Activated naive CD4-positive, alpha-beta T cell treated with anti-CD3 and anti-CD28 coated beads, Interleukin-2, amount 50 U/mL, for 72 hours (primary cell): ENCODE results near the gene IFITM1. TPM values are rescaled to one million over a fixed set of nuclear protein-coding genes. Genes with fewer than 3 reads are reported as not detected.
"Not testable (repeated sequence)": the region's sequence is repeated elsewhere in the genome, so short reads cannot be mapped to it uniquely, and the experiment has no call there.

Experiments used
- ATAC-seq, 2 donors: fragments of 150-1000 bp; cut with Tn5 transposase; 2 replicates each; pipeline ENCODE4 v1.10.0; 2021; ENCODE audit warnings: mild to moderate bottlenecking in 2 of 2, moderate library complexity in 2 of 2
- DNase-seq, 2 donors: peaks; one replicate each; pipeline ENCODE4 v3.0.0; 2021 to 2022; ENCODE audit warnings: low spot score in 2 of 2
- H3K27ac Mint-ChIP-seq, 2 donors: one replicate each; pipeline ENCODE4 v1.8.0; 2022; ENCODE audit warnings: mild to moderate bottlenecking in 2 of 2, mixed read lengths in 2 of 2
- H3K36me3 Mint-ChIP-seq, 2 donors: one replicate each; pipeline ENCODE4 v1.8.0; 2022; ENCODE audit warnings: mixed read lengths in 2 of 2
- H3K9me3 Mint-ChIP-seq, 2 donors: one replicate each; pipeline ENCODE4 v1.8.0; 2022; ENCODE audit warnings: mixed read lengths in 2 of 2
- total RNA-seq, 2 donors: library from RNA; stranded (reverse); gene quantifications; one replicate each; pipeline ENCODE4 v1.2.3, GENCODE V29; 2022

The IFITM1 gene
- total RNA-seq, 2 donors from 2014 or later, result 91.3 to 436 TPM

DNA sequence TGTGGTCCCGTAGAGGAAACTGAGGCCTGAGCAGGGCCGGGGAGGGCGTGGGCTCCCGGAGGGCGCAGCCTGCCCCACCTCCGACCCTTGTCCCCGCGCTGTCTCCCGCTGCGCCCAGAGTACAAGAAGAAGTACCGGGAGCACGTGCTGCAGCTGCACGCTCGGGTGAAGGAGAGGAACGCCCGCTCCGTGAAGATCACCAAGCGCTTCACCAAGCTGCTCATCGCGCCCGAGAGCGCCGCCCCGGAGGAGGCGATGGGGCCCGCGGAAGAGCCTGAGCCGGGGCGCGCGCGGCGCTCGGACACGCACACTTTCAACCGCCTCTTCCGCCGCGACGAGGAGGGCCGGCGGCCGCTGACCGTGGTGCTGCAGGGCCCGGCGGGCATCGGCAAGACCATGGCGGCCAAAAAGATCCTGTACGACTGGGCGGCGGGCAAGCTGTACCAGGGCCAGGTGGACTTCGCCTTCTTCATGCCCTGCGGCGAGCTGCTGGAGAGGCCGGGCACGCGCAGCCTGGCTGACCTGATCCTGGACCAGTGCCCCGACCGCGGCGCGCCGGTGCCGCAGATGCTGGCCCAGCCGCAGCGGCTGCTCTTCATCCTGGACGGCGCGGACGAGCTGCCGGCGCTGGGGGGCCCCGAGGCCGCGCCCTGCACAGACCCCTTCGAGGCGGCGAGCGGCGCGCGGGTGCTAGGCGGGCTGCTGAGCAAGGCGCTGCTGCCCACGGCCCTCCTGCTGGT, 33.7 kb upstream of the IFITM1 start:
- H3K9me3 Mint-ChIP-seq, result peaks cover 3 to 13% of the 10 kb centered on the region in 2 donors
- ATAC-seq (peak; percentile 35 to 54), DNase-seq (peak; percentile 50 to 57)
- no peak overlapping the region for H3K27ac Mint-ChIP-seq
- H3K36me3 Mint-ChIP-seq, result peaks cover 24 to 26% of the 10 kb centered on the region in 2 donors

DNA sequence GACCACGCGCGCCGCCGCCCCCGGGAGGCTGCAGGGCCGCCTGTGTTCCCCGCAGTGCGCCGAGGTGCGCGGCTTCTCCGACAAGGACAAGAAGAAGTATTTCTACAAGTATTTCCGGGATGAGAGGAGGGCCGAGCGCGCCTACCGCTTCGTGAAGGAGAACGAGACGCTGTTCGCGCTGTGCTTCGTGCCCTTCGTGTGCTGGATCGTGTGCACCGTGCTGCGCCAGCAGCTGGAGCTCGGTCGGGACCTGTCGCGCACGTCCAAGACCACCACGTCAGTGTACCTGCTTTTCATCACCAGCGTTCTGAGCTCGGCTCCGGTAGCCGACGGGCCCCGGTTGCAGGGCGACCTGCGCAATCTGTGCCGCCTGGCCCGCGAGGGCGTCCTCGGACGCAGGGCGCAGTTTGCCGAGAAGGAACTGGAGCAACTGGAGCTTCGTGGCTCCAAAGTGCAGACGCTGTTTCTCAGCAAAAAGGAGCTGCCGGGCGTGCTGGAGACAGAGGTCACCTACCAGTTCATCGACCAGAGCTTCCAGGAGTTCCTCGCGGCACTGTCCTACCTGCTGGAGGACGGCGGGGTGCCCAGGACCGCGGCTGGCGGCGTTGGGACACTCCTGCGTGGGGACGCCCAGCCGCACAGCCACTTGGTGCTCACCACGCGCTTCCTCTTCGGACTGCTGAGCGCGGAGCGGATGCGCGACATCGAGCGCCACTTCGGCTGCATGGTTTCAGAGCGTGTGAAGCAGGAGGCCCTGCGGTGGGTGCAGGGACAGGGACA, 32.9 kb upstream of the IFITM1 start:
- peak; percentile 42 to 47 for ATAC-seq
- peak; percentile 32 to 59 for DNase-seq
- Mint-ChIP-seq H3K36me3 (peaks cover 24 to 26% of the 10 kb centered on the region in 2 donors), H3K27ac (no peak overlapping the region), H3K9me3 (peaks cover 3 to 13% of the 10 kb centered on the region in 2 donors)

DNA sequence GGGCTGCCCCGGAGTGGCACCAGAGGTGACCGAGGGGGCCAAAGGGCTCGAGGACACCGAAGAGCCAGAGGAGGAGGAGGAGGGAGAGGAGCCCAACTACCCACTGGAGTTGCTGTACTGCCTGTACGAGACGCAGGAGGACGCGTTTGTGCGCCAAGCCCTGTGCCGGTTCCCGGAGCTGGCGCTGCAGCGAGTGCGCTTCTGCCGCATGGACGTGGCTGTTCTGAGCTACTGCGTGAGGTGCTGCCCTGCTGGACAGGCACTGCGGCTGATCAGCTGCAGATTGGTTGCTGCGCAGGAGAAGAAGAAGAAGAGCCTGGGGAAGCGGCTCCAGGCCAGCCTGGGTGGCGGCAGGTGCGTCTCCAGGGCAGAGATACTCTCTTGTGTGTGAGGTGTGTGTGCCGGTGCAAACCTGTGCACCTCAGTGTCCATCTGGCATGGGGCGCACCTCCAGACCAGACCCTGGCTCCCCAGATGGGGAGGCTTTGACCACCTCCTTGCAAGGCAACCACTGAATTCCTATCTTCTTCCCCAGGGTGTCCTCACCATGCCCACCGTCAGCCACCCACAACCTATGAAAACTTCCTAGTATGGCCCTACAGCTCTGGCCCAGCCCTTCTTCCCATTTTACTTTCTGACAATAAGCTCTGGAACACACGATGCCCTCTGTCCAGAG, 32.2 kb upstream of the IFITM1 start:
- Mint-ChIP-seq H3K27ac (peak overlapping the region in 1 of 2 donors; percentile 35), H3K9me3 (peaks cover 3 to 10% of the 10 kb centered on the region in 2 donors), H3K36me3 (peaks cover 21 to 23% of the 10 kb centered on the region in 2 donors)
- ATAC-seq, result peak in 1 of 2 donors; percentile 32
- peak in 1 of 2 donors; percentile 53 for DNase-seq

DNA sequence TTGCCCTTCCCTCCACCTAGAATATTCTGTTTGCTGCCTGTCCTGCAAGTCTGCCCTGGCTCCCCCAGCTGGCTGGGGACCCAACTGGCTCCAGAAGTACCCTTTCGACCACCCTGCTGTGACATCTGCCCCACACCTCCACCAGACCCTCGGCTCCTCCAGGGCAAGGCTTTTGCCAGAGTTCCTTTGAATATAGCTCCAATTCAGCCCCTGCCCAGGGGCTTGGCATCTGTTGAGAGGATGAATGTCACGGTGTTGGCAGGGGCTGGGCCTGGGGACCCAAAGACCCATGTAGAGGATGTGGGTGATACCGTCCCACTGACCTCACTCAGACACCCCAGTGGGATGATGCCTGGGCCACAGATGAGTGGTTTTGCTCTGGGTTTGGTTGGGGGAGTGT, 31.7 kb upstream of the IFITM1 start:
- peak overlapping the region in 1 of 2 donors; percentile 35 for H3K27ac Mint-ChIP-seq
- peaks cover 16 to 19% of the 10 kb centered on the region in 2 donors for H3K36me3 Mint-ChIP-seq
- DNase-seq, result no peak
- H3K9me3 Mint-ChIP-seq, result peaks cover 3 to 6% of the 10 kb centered on the region in 2 donors
- no peak for ATAC-seq

DNA sequence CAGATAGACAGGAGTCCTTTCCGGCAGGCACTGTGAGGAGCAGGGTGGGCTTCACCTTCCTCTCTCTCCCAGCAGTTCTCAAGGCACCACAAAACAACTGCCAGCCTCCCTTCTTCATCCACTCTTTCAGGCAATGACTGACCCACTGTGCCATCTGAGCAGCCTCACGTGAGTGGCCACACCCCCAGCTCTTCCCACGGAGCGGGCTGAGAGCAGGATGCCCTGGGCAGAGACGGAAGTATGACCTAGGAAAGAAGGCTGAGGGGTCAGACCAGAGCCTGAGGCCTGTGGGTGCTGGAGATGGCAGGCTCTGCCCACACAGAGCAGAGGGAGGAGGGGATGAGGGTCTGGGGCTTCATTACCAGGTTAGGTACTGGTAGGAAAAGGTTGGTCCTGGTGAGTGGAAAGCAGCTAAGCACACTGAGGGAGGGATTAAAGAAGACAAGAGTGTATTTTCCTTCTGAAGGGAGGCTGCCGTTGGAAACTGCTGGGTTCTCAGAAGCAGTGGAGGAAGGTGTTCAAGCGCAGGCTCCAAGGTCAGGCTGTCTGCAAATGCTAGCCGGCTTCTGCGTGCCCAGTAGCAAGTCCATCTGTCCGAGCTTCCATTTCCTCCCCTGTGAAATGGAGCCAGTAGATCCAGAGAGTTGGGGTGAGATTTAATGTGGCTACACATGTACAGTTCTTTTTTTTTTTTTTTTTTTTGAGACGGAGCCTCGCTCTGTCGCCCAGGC, 31.0 kb upstream of the IFITM1 start:
- peaks cover 1 to 3% of the 10 kb centered on the region in 2 donors for H3K9me3 Mint-ChIP-seq
- H3K27ac Mint-ChIP-seq, result peak overlapping the region in 1 of 2 donors; percentile 35
- H3K36me3 Mint-ChIP-seq, result peaks cover 12 to 19% of the 10 kb centered on the region in 2 donors
- ATAC-seq (no peak), DNase-seq (peak in 1 of 2 donors; percentile 53)

DNA sequence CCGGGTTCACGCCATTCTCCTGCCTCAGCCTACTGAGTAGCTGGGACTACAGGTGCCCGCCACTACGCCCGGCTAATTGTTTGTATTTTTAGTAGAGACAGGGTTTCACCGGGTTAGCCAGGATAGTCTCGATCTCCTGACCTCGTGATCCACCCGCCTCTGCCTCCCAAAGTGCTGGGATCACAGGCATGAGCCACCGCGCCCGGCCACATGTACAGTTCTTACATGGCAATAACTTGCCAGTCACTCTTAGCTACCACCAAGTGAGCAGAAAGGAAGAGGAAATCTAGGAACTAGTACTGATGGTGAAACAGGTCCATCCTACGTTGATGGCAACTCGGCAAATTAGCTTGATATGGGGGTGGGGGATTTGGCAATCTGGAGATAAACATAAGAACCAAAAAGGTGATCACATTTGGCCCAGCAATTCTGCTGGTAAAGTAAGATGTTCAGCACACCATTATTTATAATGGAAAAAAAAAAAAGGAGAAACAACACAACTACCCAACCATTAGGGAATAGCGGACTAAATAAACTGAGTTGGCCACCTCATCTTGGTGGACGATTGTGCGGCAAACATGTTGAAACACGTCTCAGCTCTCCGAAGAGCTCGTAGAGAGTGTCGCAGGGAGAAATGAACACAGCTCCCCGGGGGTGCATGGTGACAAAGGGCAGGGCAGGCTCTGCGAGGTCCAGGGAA, 30.3 kb upstream of the IFITM1 start:
- DNase-seq (no peak), ATAC-seq (no peak)
- H3K9me3 Mint-ChIP-seq, result peaks cover 0 to 3% of the 10 kb centered on the region in 2 donors
- H3K36me3 Mint-ChIP-seq, result peaks cover 11 to 21% of the 10 kb centered on the region in 2 donors
- peak overlapping the region; percentile 10 to 35 for H3K27ac Mint-ChIP-seq

DNA sequence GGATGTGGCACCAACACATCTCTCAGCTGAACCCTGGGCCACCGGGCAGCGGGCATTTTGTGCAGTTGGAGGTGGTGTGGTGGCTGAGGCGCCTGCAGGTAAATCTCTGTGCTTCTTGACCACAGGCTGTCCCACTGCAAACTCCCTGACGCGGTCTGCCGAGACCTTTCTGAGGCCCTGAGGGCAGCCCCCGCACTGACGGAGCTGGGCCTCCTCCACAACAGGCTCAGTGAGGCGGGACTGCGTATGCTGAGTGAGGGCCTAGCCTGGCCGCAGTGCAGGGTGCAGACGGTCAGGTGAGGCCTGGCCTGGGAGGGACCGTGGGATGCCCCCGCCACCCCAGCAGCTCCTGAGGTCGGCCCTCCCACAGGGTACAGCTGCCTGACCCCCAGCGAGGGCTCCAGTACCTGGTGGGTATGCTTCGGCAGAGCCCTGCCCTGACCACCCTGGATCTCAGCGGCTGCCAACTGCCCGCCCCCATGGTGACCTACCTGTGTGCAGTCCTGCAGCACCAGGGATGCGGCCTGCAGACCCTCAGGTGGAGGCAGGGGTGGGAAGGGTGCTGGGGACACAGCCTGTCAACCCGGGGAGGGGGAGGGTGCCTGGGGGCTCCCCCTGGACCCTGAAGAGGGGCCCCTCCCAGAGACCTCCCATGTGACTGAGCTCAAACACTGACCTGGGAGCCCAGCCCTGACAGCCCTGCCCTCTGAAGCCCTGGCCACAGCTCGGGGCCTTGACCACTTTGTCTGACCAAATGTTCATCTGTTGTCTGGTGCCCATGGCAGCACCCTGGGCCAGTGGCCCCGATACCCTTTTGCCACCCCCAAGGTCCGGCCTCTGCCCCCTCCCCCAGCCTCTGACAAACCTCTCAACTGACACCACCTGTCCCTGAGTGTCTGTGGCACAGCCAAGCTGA, 29.5 kb upstream of the IFITM1 start:
- ATAC-seq (no peak), DNase-seq (peak in 1 of 2 donors; percentile 59)
- peaks cover 7 to 21% of the 10 kb centered on the region in 2 donors for H3K36me3 Mint-ChIP-seq
- peak overlapping the region in 1 of 2 donors; percentile 35 for H3K27ac Mint-ChIP-seq
- peaks cover 0 to 3% of the 10 kb centered on the region in 2 donors for H3K9me3 Mint-ChIP-seq

DNA sequence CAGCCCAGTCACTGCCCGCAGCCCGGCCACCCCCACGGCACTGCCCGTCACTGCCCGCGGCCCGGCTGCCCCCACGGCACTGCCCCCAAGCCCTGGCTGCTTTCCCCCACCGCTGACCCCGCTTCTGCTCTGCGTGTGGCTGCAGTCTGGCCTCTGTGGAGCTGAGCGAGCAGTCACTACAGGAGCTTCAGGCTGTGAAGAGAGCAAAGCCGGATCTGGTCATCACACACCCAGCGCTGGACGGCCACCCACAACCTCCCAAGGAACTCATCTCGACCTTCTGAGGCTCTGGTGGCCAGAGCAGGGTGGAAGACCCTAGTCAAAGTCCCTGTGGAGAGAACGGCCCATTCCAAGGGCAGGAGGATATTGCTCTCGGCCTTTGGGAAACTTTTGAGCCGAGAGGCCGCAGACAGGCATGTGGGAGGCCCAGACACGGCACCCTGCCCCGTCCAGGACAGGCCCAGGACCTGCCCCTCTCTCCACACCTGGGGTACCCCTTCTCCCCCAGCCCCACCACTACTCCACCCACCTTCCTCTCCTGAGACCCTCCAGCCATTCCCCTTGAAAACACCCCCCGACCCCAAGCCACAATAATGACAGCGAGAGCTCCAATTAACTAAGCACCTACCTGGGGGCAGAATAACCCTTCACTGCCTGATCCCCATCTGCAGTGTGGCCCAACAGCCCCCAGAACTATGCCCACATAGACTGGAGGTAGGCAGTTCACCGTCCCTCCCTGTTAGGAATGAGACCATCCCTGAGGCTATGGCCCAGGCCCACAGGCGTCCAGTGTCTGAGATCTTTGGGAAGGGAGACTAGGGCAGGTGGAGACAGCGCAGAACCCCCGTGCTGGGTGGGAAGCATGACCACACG, 28.6 kb upstream of the IFITM1 start:
- H3K9me3 Mint-ChIP-seq, result peaks cover 0 to 3% of the 10 kb centered on the region in 2 donors
- no peak for ATAC-seq
- peaks cover 7 to 25% of the 10 kb centered on the region in 2 donors for H3K36me3 Mint-ChIP-seq
- DNase-seq, result peak in 1 of 2 donors; percentile 54
- H3K27ac Mint-ChIP-seq, result peak overlapping the region in 1 of 2 donors; percentile 98

DNA sequence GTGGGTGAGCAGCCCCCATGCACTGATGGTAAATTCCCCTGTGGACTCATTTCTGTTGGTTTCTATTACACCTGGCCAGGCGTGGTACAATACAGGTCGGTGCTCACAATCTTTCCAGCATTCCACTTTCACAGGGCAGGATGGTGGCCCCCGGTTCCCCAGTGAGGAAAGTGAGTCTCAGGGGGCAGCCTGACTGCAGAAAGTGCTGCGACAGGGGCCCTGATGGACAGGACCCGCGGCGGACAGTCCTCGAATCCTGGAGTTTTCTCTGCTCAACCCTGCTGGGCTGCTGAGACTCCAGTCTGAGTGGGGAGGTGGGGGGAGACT, 28.0 kb upstream of the IFITM1 start:
- DNase-seq (no peak), ATAC-seq (no peak)
- peak overlapping the region in 1 of 2 donors; percentile 98 for H3K27ac Mint-ChIP-seq
- H3K36me3 Mint-ChIP-seq, result peaks cover 7 to 27% of the 10 kb centered on the region in 2 donors
- H3K9me3 Mint-ChIP-seq, result peaks cover 0 to 3% of the 10 kb centered on the region in 2 donors

DNA sequence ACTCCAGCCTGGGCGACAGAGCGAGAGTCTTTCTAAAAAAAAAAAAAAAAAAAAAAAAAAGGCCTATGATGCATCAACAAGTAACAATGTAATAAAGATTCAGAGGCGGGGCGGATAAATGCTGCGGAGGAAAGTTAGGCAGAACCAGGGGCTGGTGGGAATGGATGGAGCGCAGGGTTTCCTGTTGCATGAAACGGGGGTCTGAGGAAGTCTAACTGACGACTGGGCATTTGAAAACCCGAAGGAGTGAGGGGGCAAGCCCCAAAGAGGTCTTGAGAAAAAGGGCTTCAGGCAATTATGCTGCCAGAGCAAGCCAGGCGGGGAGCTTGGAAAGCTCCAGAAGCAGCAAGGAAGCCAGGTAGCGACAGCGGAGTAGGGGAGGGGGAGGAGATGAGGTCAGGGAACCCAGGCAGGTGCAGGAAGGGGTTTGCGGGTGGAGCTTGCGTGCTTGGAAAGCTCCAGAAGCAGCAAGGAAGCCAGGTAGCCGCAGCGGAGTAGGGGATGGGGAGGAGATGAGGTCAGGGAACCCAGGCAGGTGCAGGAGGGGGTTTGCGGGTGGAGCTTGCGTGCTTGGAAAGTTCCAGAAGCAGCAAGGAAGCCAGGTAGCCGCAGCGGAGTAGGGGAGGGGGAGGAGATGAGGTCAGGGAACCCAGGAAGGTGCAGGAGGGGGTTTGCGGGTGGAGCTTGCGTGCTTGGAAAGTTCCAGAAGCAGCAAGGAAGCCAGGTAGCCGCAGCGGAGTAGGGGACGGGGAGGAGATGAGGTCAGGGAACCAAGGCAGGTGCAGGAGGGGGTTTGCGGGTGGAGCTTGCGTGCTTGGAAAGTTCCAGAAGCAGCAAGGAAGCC, 26.6 kb upstream of the IFITM1 start:
- ATAC-seq, result peak; percentile 3 to 12

DNA sequence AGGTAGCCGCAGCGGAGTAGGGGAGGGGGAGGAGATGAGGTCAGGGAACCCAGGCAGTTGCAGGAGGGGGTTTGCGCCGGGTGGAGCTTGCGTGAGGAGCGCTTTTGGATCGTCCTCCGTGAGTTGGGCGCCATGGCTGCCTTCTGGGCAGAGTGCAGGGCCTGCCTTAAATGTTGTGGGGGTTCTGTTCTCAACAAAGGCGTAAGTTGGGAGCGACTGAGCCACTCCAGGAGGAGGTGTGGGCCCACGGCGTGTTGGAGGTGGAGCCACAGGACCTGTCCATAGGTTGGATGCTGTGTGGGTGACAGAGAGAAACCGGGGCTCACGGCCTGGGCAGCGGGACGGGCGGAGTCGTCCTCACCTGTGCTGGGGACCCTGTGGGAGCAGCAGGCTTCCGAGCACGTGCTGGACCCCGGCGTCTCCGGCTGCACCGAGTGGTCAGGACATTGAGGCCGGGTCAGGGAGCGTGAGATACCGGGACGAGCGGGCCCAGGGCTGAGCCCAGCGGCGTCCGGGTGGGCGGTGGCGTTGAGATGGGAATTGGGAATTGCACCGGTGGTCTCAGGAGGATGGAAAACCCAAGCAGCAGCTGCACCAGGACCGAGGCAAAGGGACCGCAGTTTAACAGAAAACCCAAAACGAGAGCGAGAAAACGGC, 25.9 kb upstream of the IFITM1 start:
- H3K27ac Mint-ChIP-seq, result peak overlapping the region; percentile 95 to 98
- H3K9me3 Mint-ChIP-seq, result peaks cover 0 to 3% of the 10 kb centered on the region in 2 donors
- DNase-seq, result no peak
- peak; percentile 63 to 69 for ATAC-seq
- H3K36me3 Mint-ChIP-seq, result peaks cover 7 to 24% of the 10 kb centered on the region in 2 donors

More for the DNA sequence above, 26.6 kb upstream of the IFITM1 start:
- peaks cover 7 to 25% of the 10 kb centered on the region in 2 donors for H3K36me3 Mint-ChIP-seq
- H3K27ac Mint-ChIP-seq, result peak overlapping the region; percentile 95 to 98
- H3K9me3 Mint-ChIP-seq, result not testable (repeated sequence)
- DNase-seq, result peak in 1 of 2 donors; percentile 81

DNA sequence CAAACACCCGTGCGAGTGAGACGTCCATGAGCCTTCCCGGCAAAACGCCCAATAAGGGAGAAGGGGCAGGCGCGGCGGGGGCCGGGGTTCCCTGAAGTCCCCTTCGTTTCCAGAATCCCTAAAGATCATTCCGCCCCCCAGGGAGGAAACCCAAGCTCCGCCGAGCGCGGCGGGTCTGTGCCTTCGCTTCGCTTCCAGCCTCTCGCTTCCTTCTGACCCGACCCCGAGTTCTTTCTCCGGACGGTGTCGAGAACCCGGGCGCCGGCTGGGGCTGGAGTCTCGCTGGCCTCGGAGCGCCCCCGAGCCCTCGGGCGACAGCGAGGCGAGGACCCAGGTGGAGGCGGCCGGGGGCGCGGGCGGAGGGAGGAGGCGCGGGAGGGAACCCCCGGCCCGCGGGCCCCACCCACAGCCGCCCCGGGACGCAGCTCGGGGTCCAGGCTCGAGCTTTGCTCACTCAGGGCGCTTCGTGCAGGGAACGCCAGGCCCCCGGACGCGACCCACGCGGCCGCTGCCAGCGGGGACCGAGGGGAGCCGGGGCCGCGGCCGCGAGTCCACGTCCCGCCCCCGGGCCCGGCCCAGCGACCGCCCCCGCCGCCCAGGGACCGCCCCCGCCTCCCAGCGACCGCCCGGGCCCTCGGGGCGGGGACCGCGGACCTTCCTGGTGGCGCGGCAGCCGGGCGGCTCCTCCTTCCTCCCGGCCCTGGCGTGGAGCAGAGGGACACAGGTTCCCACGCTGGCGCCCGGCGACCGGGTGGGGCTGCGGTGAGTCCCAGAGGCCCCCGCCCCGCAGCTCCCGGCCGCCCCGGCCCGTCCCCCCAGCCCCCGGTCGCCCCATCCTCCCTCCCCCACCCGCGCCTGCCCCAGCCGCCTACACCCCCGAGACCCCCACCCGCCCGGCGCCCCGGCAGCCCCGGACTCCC, 25.1 kb upstream of the IFITM1 start, which contains the start of gene PGGHG:
TSS of gene PGGHG (plus strand) at position 649 of the 920 bp plus-strand sequence. CDS start 691 bp downstream, outside the sequence.
- peak; percentile 43 to 57 for ATAC-seq
- Mint-ChIP-seq H3K9me3 (peaks cover 0 to 3% of the 10 kb centered on the region in 2 donors), H3K36me3 (peaks cover 7 to 24% of the 10 kb centered on the region in 2 donors), H3K27ac (peak within 1 kb of the TSS; percentile 95 to 98)
- DNase-seq, result peak; percentile 67 to 74
